ENCODE data around the gene SH2D2A.

The SH2D2A gene

DNA sequence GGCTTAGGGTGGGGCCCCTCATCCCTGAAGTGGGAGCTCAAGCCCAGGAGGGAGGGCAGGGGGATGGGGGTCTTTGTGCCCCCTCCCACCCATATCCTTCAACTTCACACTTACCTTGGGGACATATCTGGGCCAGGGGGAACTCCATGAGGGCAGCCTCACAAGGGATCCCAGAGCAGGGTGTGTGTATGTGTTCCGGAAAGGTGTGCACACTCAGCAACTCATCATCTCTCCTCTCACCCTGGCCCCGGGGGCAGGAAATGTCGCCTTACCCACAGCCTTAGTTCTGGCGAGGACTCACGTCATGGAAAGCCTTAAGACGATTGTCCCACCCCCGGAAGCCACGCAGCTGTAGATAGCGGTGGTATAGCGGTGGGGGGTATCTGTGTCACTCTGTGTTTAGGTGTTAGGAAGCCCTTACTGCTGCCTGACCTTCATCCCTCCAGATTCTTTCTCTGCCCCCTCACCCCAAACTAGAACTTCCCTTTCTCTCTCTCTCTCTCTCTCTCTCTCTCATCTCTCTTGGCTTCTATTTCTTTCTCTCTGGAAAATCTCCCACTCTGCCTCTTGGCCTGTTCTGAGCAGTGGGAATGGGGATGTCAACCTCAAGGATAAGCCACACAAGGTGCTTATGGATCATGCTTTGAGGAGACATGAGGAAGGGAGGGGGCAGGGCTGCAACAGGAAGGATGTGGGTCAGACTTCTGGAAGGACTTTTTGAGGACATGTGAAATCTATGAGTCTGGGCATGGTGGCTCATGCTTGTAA lies at the start of gene SH2D2A:
Gene SH2D2A (minus strand): TSS at position 288 of the 768 bp plus-strand sequence. CDS start 140 bp downstream, at position 148.
- no peak for DNase-seq (ENCODE audit: low spot score)

DNA sequence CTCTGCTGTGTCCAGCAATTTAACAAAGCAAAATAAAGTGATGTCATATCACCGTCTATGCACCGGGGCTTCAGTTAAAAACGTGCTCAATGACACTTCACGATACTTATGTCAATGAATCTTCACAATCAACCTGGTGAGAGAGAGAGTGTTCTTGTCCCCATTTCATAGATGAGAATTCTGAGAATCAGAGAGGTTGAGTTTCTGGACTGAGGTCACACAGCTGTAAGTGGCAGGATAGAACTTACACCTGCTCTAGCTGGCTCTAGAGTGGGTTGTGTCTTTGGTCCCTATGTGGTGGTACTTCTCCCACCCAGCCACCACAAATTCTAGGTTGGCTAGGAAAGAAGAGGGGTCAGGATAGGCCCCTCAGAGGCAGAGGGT lies 49.2 kb upstream of the SH2D2A start:
- DNase-seq (ENCODE audit: low spot score) = no peak

DNA sequence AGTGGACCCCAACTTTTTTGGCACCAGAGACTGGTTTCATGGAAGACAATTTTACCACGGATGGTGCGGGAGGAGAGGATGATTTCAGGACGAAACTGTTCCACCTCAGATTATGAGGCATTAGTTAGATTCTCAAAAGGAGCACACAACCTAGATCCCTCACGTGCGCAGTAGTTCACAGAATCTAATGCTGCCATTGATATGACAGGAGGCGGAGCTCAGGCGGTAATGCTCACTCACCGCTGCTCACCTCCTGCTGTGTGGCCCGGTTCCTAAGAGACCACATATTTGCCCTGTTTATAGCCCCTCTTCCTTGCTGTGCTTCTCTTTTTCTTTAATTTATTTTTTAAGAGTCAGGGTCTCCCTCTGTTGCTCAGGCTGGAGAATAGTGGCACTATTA lies 48.6 kb upstream of the SH2D2A start:
- no peak for DNase-seq (ENCODE audit: low spot score)

DNA sequence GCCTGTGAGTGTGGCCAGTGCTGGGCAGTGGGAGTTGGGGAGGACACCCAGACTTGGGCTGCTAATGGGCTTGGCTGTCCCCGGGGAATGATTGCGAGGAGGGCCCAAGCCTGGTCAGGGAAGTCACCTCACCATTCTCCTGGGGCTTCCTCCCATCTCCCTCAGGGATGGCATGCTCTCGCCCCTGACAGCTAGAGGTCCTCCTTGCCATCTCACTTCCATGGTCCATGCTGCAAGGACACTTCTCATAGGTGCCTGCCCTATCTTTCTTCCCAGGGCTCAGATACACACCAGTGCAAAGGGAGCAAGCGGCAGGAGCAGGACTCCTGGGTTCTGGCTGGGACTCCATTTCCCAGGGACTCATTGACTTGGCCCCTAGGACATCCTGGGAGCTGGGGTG lies 48.1 kb upstream of the SH2D2A start:
- no peak for DNase-seq (ENCODE audit: low spot score)

- no peak for DNase-seq (ENCODE audit: low spot score)
Measured at GRCh38 chr1:156863631-156864030, 47.0 kb upstream of the SH2D2A start.

DNA sequence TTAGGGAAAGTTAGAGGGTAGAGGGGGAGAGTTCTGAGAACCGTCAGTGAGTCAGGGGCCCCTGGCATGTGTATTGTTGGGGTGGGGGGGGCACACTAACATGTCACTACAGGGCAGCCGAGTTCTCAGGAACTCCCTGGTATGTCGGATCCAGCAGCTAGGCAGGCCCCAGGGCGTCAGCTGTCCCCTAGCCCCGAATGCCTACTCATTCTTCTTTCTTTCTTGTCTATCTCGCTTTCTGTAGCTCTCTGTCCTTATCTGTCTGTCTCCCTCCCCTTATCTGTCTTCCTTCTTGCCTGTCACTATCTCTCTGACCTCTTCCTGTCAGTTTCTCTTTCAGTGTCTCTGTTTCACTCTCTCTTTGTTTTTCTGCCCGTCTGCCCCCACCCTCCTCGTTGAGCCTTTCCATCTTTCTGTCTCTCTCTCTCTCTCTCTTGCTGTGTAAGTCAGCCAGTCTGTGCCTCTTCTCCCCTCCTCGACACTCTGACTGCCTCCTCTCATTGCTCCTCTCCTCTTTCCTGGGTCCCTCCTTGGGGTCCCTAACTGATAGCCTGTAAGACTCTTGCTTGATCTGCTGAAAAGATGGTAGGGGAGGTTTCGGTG lies 46.5 kb upstream of the SH2D2A start:
- no peak for DNase-seq (ENCODE audit: low spot score)

DNA sequence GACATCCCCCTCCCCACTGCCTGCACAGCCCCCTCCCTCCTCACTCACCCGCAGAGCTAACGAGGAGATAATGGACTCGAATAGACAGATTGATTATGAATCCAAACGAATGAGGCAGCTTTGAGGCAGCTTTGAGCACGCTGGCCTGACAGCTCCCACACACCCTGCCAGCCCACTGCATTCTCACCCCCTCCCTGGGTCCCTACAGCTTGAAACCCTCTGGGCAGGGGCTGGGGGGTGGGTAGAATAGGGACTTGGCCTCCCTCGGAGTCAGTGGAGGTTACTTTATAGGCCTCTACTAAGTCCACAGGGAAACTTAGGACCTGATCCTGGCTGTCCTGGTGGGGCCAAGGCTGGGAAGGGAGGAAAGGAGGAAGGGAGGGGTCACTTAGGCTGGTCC lies 45.9 kb upstream of the SH2D2A start:
- DNase-seq (ENCODE audit: low spot score) = no peak

DNA sequence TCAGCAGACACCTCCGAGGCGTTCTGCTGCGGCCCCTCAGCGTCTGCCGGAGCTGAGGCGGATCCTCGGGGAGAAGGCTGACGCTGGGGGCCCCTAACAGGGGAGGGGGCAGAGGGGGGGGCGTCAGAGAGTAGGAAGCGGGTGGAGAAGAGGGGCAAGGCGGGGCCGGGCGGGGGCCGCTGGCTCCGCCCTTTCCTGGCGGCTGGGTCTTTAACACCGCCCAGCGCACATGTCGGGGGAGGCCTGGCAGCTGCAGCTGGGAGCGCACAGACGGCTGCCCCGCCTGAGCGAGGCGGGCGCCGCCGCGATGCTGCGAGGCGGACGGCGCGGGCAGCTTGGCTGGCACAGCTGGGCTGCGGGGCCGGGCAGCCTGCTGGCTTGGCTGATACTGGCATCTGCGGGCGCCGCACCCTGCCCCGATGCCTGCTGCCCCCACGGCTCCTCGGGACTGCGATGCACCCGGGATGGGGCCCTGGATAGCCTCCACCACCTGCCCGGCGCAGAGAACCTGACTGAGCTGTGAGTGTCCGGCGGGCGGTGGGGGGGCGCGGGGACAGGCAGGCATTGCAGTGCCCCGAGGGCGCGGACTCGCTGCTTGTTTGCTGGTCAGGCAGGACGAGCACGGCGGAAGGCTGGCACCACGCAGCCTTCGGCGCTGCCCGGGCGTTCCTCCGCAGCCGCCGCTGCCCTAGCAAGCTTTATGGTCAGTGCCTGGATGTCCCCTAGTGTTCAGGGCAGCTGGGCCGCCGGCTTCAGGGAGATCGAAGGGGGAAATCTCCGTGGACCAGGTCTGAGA lies 44.2 kb upstream of the SH2D2A start, which contains the start of gene NTRK1:
Gene NTRK1 (plus strand): TSS at position 238 of the 796 bp plus-strand sequence. CDS start 70 bp downstream, at position 308.
- peak; percentile 24 for DNase-seq (ENCODE audit: low spot score)

DNA sequence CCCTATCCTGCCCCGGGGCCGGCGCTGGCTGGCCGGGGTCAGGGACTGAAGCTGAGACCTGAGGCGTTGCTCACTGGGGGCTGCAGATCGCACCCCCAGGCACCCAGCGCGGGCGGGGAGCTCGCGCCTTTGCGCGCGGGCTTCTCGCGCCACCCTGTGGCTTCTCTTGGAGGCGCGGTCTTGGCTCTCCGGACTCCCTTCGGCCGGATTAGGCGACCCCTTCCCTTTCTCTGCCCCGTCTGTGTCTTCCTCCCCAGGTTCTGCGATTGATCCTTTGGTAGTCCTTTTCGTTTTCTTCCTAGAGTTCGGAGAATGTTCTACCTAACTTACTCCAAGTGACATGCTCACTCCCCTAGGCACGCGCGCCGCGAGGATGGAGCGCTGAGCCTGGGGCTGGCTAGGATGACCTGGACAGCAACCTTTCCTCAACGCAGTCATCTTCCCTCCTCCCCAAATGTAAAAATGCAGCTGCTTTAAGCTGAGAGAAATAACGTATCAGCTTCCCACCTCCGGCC lies 43.5 kb upstream of the SH2D2A start:
- DNase-seq (ENCODE audit: low spot score) = peak; percentile 63

DNA sequence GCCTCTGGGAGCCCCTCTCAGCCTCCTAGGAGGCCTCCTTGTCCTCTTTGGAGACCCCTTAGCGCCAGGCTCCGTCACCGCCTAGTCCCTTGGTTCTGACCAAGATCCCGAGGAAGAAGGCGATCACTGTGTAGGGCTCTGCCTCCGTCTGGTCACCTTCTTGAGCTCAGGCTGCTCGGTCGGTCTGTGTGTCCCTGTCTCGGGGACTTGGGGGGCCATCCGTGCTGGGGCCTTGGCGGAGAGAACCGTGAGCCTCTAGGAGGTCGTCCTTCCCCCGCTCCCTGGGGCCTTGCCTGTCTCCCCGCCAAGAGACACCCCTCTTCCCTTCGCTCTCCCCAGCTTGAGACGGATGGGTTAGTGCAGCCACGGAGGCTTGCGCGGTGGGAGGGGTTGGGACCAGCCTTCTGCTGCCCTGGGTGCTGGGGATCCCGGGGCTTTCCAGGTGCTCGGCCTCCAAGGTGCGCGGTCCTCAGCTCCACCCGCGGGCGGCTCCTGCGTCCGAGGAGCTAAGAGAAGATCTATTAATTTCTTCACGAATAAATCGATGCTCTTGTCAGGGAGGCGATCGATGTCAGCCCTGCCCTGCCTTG lies 43.0 kb upstream of the SH2D2A start:
- DNase-seq (ENCODE audit: low spot score) = peak; percentile 23

DNA sequence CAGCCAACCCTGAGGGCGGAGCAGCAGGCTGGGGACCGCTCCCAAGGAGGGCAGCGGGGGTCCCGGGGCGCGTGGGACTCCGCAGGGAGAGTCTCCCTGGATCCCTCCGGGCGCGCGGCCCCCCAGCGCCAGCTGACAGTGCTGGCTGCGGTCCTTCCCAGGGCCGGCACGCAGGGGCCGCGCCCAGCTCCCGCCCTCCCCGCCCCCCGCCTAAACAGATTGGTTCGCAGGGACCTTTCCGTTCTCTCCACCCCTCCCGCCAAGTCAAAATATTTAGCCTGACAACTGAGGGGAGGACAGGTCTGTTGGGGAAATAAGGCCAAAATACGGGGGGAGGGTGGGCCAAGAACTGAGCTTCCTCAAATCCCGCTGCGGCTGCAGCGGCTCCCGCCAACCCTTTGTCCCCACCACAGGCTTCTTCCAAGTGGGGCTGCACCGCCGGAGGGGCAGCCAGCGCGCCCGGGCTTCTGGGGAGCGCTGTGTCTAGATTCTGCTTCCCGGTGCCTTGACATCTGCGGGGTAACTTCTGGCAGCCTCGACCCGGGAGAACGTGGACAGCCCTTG lies 42.4 kb upstream of the SH2D2A start, which contains the start of gene INSRR:
Gene INSRR (minus strand): TSS at position 159 of the 564 bp plus-strand sequence. CDS start 496 bp downstream, outside the sequence.
- peak; percentile 17 for DNase-seq (ENCODE audit: low spot score)

GRCh38 chr1:156858555-156858956 lies 41.9 kb upstream of the SH2D2A start:
- no peak for DNase-seq (ENCODE audit: low spot score)

GRCh38 chr1:156857532-156857931 lies 40.9 kb upstream of the SH2D2A start:
- no peak for DNase-seq (ENCODE audit: low spot score)

DNA sequence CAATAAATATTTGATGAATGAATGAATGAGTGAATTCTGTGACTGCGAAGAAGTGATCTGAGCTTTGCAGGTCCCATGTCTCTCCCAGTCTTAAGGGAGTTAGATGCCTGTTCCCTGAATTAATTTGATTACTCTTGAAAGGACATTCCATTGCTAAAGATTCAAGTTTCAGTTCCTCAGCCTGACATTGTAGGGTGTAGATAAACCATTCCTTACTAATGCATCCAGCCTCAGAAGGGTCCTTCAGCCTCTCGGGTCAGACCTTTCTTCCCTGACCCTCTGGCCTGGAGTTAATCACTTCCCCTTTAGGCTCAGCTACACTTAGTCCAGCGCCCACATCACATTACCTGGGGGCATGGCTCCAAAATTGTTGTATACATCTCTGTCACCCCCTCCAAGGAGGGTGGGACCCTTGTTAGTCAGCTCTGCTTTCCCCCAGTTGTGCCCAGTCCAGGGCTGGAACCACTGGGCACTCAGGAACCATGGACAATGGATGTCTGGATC lies 39.7 kb upstream of the SH2D2A start:
- no peak for DNase-seq (ENCODE audit: low spot score)

- no peak for DNase-seq (ENCODE audit: low spot score)
Measured at GRCh38 chr1:156854634-156855033, 38.0 kb upstream of the SH2D2A start.

GRCh38 chr1:156853761-156854160 lies 37.1 kb upstream of the SH2D2A start:
- DNase-seq (ENCODE audit: low spot score) = no peak

- peak; percentile 43 for DNase-seq (ENCODE audit: low spot score)
Measured at GRCh38 chr1:156852418-156852874, 35.8 kb upstream of the SH2D2A start.

DNA sequence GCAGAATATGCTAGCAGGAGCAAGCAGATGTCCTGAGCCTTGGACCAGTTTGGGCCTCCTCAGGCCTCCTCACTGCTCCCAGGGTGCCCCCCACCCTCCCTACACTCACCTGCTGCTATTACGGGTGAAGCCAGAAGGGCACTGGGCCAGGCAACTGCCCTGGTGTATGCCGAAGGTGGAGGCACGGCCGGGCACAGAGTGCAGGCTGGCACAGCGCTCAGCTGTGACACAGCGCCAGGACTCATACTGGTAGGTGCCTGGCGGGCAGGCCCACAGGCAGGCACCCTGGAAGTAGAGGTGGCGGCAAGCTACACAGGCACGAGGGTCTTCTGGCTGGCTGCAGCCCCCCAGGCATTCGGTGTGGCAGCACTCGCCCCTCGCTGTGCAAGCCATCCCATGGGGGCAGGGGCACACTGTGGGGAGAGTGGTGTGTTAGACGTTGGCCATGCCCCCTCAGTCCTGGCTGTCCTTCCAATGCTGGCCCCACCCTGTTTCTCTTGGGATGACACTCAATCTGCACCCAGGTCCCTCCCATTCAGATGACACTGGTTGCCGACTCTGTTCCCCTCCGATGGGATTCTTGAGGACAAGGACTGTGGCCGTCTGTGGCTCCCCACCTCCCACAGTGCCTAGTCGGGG lies 35.2 kb upstream of the SH2D2A start:
- DNase-seq (ENCODE audit: low spot score) = no peak

DNA sequence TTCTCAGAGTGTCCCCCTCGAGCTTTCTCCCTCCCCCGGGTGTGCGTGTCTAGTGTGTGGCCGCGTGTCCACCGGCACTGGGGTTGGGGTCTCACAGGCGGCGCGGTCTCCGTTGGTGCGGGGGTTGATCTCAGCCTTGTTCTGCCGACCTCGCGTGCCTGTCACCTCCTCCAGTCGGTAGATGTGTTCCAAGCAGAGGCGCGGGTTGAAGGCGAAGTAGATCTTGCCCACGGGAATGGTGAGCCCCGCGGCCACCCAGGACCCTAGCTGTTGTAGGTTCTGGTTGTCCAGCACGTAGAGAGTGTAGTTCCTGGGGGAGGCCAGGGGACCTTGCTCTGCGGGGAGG lies 32.5 kb upstream of the SH2D2A start:
- DNase-seq (ENCODE audit: low spot score) = no peak

DNA sequence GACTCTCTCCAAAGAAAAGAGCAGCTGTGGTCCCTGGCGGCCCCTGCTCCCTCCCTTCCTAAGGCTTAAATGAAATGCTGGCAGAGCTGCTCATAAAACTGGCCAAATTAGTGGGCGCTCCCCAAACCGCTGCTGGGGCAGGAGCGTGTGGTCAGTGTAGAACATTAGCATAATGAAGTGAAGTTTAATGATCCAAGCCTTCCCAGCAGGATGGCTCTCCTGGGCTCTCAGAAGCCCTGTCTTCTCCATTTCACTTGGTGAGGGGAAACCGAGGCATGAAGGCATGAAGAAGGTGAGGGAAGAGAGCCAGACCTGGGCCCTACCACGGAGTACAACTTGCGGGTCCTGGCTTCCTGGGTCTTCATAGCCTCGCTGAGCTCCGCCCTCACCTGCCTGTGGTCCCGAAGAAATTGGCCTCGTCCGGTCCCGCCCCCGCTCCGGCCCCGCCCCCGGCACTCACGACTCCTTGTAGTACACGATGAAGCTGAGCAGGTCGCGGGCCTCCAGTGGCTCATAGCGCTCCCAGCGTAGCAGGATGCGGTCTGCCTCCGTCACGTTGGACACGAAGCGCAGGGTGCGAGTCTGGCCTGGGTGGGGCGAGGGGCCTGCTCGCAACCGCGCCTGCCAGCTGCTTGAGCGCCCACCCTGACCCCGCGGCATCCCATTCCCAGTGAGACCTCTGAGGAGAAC lies 32.0 kb upstream of the SH2D2A start:
- no peak for DNase-seq (ENCODE audit: low spot score)

Measured in AG08395 (cell line).